ENCODE results near the gene NRM. TPM values are rescaled to one million over a fixed set of nuclear protein-coding genes. Genes with fewer than 3 reads are reported as not detected.
A peak's percentile ranks its signal among the peaks of the same experiment; 100 is the strongest.

NRM gene
- total RNA-seq, 1 experiment from 2014 or later, result 31.2 TPM

GRCh38 chr6:30720738-30721197, 30.0 kb upstream of the NRM start (continued):
- TF ChIP-seq ZNF532 (CRISPR knock-in tag; IDR thresholded peaks at IDR 0.05; ENCODE audit: borderline replicate concordance), result 0 out of 2 replicates have a peak, but pooled peaks have one; percentile 8
- TF ChIP-seq E2F4 (CRISPR knock-in tag; IDR thresholded peaks at IDR 0.05; ENCODE audit: borderline replicate concordance, low read depth), result no peak
- TF ChIP-seq GTF2I (CRISPR knock-in tag; conservative IDR thresholded peaks at IDR 0.05), result no peak
- TF ChIP-seq, protein P1, sequence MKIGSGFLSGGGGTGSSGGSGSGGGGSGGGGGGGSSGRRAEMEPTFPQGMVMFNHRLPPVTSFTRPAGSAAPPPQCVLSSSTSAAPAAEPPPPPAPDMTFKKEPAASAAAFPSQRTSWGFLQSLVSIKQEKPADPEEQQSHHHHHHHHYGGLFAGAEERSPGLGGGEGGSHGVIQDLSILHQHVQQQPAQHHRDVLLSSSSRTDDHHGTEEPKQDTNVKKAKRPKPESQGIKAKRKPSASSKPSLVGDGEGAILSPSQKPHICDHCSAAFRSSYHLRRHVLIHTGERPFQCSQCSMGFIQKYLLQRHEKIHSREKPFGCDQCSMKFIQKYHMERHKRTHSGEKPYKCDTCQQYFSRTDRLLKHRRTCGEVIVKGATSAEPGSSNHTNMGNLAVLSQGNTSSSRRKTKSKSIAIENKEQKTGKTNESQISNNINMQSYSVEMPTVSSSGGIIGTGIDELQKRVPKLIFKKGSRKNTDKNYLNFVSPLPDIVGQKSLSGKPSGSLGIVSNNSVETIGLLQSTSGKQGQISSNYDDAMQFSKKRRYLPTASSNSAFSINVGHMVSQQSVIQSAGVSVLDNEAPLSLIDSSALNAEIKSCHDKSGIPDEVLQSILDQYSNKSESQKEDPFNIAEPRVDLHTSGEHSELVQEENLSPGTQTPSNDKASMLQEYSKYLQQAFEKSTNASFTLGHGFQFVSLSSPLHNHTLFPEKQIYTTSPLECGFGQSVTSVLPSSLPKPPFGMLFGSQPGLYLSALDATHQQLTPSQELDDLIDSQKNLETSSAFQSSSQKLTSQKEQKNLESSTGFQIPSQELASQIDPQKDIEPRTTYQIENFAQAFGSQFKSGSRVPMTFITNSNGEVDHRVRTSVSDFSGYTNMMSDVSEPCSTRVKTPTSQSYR (CRISPR knock-in tag; IDR thresholded peaks at IDR 0.05), result no peak
- TF ChIP-seq NR2C2 (CRISPR knock-in tag; IDR thresholded peaks at IDR 0.05), result no peak
- TF ChIP-seq GRHL2 (CRISPR knock-in tag; IDR thresholded peaks at IDR 0.05; ENCODE audit: insufficient replicate concordance, severe bottlenecking), result no peak
- no peak for TF ChIP-seq FOXP4 (CRISPR knock-in tag; IDR thresholded peaks at IDR 0.05)
- no peak for TF ChIP-seq ELF4 (CRISPR knock-in tag; IDR thresholded peaks at IDR 0.05; ENCODE audit: low read depth)
- TF ChIP-seq, protein P2, sequence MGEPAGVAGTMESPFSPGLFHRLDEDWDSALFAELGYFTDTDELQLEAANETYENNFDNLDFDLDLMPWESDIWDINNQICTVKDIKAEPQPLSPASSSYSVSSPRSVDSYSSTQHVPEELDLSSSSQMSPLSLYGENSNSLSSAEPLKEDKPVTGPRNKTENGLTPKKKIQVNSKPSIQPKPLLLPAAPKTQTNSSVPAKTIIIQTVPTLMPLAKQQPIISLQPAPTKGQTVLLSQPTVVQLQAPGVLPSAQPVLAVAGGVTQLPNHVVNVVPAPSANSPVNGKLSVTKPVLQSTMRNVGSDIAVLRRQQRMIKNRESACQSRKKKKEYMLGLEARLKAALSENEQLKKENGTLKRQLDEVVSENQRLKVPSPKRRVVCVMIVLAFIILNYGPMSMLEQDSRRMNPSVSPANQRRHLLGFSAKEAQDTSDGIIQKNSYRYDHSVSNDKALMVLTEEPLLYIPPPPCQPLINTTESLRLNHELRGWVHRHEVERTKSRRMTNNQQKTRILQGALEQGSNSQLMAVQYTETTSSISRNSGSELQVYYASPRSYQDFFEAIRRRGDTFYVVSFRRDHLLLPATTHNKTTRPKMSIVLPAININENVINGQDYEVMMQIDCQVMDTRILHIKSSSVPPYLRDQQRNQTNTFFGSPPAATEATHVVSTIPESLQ (CRISPR knock-in tag; IDR thresholded peaks at IDR 0.05), result no peak
- no peak for TF ChIP-seq FOXJ3 (CRISPR knock-in tag; IDR thresholded peaks at IDR 0.05; ENCODE audit: borderline replicate concordance)
- no peak for TF ChIP-seq SMAD3 (CRISPR knock-in tag; IDR thresholded peaks at IDR 0.05; ENCODE audit: borderline replicate concordance)
- TF ChIP-seq PREB (CRISPR knock-in tag; IDR thresholded peaks at IDR 0.05; ENCODE audit: borderline replicate concordance), result no peak
- no peak for TF ChIP-seq USF1 (CRISPR knock-in tag; IDR thresholded peaks at IDR 0.05)
- TF ChIP-seq ZNF416 (CRISPR knock-in tag; IDR thresholded peaks at IDR 0.05), result peak; percentile 83; the same call in 1 of the 2 replicates
- no peak for TF ChIP-seq PRDM15 (CRISPR knock-in tag; IDR thresholded peaks at IDR 0.05)
- no peak for TF ChIP-seq MXD4 (CRISPR knock-in tag; IDR thresholded peaks at IDR 0.05; ENCODE audit: borderline replicate concordance)
- no peak for TF ChIP-seq HMGA2 (CRISPR knock-in tag; IDR thresholded peaks at IDR 0.05)
- no peak for TF ChIP-seq NFYB (CRISPR knock-in tag; conservative IDR thresholded peaks at IDR 0.05; ENCODE audit: low read depth)

All from WTC11 (cell line).